K562 treated with DMSO at 1 percent for 48 hours (cell line): ENCODE data around the gene WDR55. TPM values are rescaled to one million over a fixed set of nuclear protein-coding genes. Genes with fewer than 3 reads are reported as not detected.

ENCODE experiments used
- total RNA-seq: library from RNA; unstranded; fragments of 300-600 nt; gene quantifications from 2 replicates; pipeline ENCODE4 v1.2.3, GENCODE V29; 2022; ENCODE audit warnings: low replicate concordance; ENCODE audit errors: extremely low read depth

Gene WDR55, protein sequence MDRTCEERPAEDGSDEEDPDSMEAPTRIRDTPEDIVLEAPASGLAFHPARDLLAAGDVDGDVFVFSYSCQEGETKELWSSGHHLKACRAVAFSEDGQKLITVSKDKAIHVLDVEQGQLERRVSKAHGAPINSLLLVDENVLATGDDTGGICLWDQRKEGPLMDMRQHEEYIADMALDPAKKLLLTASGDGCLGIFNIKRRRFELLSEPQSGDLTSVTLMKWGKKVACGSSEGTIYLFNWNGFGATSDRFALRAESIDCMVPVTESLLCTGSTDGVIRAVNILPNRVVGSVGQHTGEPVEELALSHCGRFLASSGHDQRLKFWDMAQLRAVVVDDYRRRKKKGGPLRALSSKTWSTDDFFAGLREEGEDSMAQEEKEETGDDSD
- total RNA-seq, result not detected in 2 replicates

DNA sequence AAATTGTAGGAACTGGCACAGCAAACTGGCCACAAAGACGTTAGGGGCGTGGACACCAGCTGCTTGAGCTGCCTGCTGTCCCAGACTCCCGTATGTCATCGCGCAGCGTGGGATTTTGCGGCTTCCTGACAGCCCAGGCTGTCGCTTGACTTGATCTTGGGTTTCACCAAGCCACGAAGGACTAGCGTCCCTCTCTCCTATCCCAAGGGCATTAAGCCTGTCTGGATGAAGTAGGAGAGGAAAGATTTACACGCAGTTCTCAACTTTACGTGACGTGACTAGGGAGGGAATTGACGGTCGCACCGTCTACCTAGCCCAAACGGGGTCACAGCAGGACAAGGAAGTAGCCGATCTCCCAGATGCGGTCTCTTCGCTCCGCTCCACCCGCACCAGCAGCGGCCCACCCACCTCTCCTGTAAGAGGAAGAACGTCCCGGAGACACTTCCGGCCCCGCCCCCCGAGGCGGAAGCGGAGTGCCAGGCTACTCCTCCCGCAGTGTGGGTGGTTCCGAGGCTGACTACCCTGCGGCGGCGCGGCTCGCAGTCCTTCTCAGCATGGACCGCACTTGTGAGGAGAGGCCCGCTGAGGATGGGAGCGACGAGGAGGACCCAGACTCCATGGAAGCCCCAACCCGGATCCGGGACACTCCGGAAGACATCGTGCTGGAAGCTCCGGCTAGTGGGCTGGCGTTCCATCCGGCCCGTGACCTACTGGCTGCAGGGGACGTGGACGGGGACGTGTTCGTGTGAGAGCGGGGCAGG lies at the start of gene WDR55:
Gene WDR55, plus strand, starts transcription at position 546 of the 761 bp plus-strand sequence. Its CDS starts 9 bp downstream, at position 555.

DNA sequence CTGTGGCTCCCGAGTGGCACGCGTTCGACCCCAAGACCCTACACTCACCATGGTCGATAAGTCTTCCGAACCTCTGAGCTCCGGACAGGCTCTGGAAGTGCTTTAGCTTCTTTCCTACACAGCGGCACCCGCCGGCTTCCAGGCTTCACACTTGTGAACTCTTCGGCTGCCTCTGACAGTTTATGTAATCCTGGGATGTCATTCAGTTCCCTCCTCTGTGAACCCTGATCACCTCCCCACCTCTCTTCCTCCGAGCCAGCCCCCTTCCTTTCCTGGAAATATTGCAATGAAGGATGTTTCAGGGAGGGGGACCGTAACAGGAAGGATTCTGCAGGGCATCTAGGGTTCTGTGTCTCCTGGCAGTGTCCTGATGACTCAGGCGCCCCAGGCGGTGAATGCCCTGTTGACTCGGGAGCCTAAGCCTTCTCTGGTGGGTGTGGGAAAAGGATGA lies 31.7 kb upstream of the WDR55 start, which contains the start of gene CD14:
Gene CD14, minus strand, starts transcription at position 155 of the 451 bp plus-strand sequence. Its CDS starts 104 bp downstream, at position 51.

DNA sequence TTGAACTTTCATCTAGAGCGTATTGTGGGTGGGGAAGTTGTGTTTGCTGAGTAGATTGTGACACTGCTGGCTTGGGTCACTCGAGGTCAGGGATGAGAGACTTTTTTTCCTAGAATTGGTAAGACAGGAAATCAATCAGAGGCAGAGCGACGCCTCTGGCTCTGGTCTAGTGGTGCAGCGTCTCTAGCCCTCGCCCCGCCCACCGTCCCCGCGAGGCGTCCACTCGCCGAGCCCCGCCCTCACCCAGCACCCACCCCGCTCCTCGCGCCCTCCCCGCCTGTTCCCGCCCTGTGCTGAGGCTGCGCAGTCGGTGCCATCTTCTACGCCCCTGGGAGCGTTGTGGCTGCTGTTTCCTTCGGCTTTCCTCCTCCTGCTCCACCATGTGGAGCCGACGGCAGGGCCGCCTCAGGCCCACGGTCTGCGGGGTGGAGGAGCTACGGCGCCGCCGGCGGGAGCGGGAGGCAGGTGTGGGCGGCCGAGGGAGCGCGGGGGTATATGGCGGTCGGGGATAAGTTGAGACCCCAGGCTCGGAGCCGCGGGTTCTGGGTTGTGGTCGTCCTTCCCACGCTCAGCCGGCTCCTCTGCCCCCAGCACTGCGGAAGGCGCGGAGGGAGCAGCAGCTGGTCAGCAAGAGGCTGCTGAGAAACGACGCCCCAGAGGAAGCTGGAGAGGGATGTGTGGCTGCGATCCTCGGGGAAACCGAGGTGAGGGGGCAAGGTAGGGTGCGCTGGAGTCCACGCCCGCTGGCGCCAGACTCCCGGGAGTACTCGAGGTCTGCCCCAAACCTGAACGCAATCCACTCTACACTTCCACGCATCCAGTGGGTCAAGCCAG lies 25.3 kb upstream of the WDR55 start, which contains the start of gene TMCO6:
Gene TMCO6, plus strand, starts transcription at position 304 of the 834 bp plus-strand sequence. Its CDS starts 77 bp downstream, at position 381.

DNA sequence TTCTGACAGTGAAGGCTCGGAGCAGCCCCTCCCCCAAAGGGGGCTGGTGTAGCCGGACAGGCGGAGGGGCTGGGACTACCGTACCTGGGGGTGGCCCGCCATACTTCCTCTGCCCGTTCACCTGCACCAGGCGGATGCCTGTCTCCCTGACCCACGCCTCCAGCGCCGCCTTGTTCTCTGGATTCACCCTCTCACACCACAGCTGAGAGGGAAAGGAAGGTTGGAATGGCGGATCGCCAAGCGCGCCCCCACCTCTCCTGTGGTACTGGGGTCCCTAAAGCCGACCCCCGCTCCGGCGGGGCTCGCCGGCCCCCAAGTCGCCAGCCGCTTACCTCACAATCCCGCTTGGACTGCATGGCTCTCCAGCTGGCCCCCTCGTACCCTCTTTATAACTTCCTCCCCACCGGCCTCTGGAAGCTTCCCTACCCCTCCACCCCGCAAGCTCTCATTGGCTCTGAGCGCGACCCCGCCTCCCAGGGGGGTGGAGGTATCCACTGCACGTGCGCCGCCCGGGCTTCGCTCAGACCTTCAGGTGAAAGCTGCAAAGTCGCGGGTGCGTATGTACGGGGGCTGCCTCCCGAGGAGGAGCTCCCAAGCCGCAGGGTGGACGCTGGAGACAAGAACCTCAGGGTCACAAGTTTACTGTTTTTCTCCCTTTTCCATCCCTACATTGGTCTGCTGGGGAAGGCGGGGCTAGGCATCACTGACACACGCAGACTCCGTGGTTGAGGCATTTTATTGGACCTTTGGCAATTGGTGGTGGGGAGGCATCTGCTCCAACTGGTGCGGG lies 8.7 kb downstream of the WDR55 start, which contains the start of gene DND1:
Gene DND1, minus strand, starts transcription at position 390 of the 790 bp plus-strand sequence. Its CDS starts 34 bp downstream, at position 356.

DNA sequence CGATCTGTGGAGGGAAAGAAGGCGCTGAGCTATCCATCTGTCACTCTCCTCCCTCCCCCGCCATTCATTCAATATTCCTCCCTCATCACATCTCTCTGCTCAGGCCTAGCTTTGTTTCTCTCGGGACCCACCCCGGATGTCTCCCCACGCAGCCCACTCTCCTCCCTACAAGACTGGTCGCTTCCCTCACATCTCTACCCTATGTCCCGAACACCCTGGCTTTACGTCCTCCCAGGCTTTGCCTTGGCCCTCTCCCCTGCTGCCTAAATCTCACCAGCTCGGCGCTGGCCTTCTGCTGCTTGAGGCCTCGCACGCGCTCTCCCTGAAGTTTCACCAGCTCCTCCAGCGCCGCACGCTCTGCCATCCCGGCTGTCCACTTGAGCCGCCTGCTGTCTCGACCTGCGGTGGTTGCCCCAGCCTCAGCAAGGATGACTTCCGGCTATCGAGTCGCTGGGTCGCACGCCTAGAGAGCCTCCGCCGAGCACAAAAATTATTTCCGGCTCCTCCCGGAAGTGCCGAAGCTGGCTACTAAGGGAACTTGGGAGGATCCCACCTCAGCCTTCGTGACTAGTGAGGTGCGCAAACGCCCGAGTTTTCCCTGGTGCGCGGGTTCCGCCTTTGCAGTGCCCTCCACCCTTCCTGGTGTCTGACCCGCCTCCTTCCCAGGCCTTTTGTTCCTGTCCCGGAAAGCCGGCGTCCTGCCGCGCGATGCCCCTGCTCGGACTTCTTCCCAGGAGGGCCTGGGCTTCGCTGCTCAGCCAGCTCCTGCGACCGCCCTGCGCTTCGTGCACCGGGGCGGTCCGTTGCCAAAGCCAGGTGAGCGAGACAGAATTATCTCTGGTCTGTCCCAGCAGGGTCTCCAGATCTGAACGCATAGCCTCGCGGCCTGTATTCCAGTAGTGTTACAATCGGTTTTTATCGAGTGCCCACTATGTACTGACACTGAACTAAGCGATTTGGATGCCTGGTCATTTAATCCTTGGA lies 26.5 kb downstream of the WDR55 start, which contains the start of the genes HARS1 and HARS2:
Gene HARS1, minus strand, starts transcription at position 430 of the 984 bp plus-strand sequence. Its CDS starts 66 bp downstream, at position 364.
Gene HARS2, plus strand, starts transcription at position 515 of the 984 bp plus-strand sequence. Its CDS starts 194 bp downstream, at position 709.

DNA sequence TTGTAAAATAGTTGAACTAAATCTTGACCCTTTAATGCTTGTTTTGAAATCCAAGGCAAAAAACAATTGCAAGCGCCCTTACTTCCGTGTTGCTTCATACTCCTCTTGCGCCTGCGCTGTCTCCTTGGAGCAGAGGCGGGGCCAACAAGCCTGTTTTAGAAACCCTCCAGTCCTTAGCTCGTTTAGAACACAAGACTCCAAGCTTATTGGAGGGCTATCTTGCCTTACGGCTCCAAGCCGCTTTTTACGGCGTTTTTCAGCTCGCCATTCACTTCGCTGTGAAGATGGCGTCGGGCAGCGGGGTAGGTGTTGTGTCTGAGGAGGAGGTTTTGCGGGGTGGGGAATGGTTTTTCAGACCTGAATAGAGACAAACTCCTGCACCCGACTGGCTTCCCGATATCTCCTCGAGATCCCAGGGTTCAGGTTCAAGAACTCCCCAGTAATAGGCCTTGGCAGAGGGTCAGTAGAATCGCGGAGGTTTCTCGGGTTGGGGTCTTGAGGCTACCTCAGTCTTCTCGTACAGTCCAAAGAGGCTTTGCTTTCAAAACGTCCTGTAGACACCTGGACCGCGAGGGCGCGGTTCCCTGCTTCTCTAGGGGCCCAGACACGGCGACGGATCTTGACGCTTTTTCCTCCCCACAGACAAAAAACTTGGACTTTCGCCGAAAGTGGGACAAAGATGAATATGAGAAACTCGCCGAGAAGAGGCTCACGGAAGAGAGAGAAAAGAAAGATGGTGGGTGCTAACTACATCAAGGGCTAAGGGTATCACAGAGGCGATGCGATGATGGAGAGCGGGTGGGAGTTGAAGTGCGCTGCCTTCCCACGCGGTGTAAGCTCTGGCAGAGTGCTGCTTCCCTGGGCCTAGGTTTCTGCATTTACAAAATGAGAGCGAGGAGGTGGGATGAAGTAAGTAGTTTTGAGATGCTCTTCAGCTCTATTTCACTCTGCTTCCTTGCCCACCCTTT lies 35.8 kb downstream of the WDR55 start, which contains the start of gene ZMAT2:
Gene ZMAT2, plus strand, starts transcription at position 271 of the 968 bp plus-strand sequence. Its CDS starts 14 bp downstream, at position 285.

Other genes with a start within 250 kb of the WDR55 start
- gene EIF4EBP3, start 117.2 kb upstream of the WDR55 start, total RNA-seq, result not detected in 2 replicates
- not detected in 2 replicates for gene SRA1, start 107.4 kb upstream of the WDR55 start, total RNA-seq
- not detected in 2 replicates for gene APBB3, start 100.3 kb upstream of the WDR55 start, total RNA-seq
- gene SLC35A4, start 100.1 kb upstream of the WDR55 start, total RNA-seq, result not detected in 2 replicates
- not detected in 2 replicates for gene CD14, start 31.7 kb upstream of the WDR55 start, total RNA-seq
- not detected in 2 replicates for gene TMCO6, start 25.5 kb upstream of the WDR55 start, total RNA-seq
- not detected in 2 replicates for gene NDUFA2, start 17.3 kb upstream of the WDR55 start, total RNA-seq
- not detected in 2 replicates for gene IK, start 17.1 kb upstream of the WDR55 start, total RNA-seq
- not detected in 2 replicates for gene DND1, start 8.7 kb downstream of the WDR55 start, total RNA-seq
- not detected in 2 replicates for gene HARS1, start 26.5 kb downstream of the WDR55 start, total RNA-seq
- not detected in 2 replicates for gene HARS2, start 26.6 kb downstream of the WDR55 start, total RNA-seq
- gene ZMAT2, start 35.5 kb downstream of the WDR55 start, total RNA-seq, result not detected in 2 replicates
- gene PCDHA1, start 121.2 kb downstream of the WDR55 start, total RNA-seq, result not detected in 2 replicates
- gene PCDHA2, start 129.9 kb downstream of the WDR55 start, total RNA-seq, result not detected in 2 replicates
- not detected in 2 replicates for gene PCDHA3, start 136.2 kb downstream of the WDR55 start, total RNA-seq
- gene PCDHA4, start 142.2 kb downstream of the WDR55 start, total RNA-seq, result not detected in 2 replicates
- not detected in 2 replicates for gene PCDHA5, start 156.7 kb downstream of the WDR55 start, total RNA-seq
- not detected in 2 replicates for gene PCDHA6, start 163.1 kb downstream of the WDR55 start, total RNA-seq
- not detected in 2 replicates for gene PCDHA7, start 169.4 kb downstream of the WDR55 start, total RNA-seq
- gene PCDHA8, start 176.3 kb downstream of the WDR55 start, total RNA-seq, result not detected in 2 replicates
- gene PCDHA9, start 183.5 kb downstream of the WDR55 start, total RNA-seq, result not detected in 2 replicates
- not detected in 2 replicates for gene PCDHA10, start 191.0 kb downstream of the WDR55 start, total RNA-seq
- not detected in 2 replicates for gene PCDHA11, start 204.1 kb downstream of the WDR55 start, total RNA-seq
- not detected in 2 replicates for gene PCDHA12, start 210.4 kb downstream of the WDR55 start, total RNA-seq
- gene PCDHA13, start 217.2 kb downstream of the WDR55 start, total RNA-seq, result not detected in 2 replicates